IPS DF 6.9 (cell line): Measurements from ENCODE around the gene COX6B2.

Experiments used
- DNase-seq: peaks from one replicate; pipeline ENCODE4 v3.0.0-alpha.2; 2013; ENCODE audit warnings: low read depth, low spot score
- H3K27ac ChIP-seq: one replicate; pipeline ENCODE4 v1.5.1; 2013; ENCODE audit warnings: low read length, control low read depth
- H3K27me3 ChIP-seq: 2 replicates; pipeline ENCODE4 v1.6.1; 2013; ENCODE audit warnings: mild to moderate bottlenecking, low read length; ENCODE audit not compliant: control insufficient read depth, insufficient read depth
- H3K36me3 ChIP-seq: 2 replicates; pipeline ENCODE4 v1.6.1; 2013; ENCODE audit warnings: low read length; ENCODE audit not compliant: control insufficient read depth, insufficient read depth
- H3K4me1 ChIP-seq: 2 replicates; pipeline ENCODE4 v1.6.1; 2013; ENCODE audit warnings: low read length; ENCODE audit not compliant: control insufficient read depth, insufficient read depth
- H3K4me3 ChIP-seq: 2 replicates; pipeline ENCODE4 v1.5.1; 2013; ENCODE audit warnings: mild to moderate bottlenecking, low read length
- H3K9me3 ChIP-seq: 2 replicates; pipeline ENCODE4 v1.6.1; 2013; ENCODE audit warnings: low read length, inconsistent platforms; ENCODE audit not compliant: control insufficient read depth, insufficient read depth
- WGBS: extraction: QIAGEN DNeasy Blood & Tissue Kit; methylation state at CpG from one replicate; pipeline ENCODE4 v1.1.7; 2013; ENCODE audit warnings: mixed read lengths, missing lambda C conversion rate; ENCODE audit not compliant: insufficient read length, insufficient coverage; 5-methylcytosine and 5-hydroxymethylcytosine counted together

Gene COX6B2

GRCh38 chr19:55306712-55307111, 47.8 kb downstream of the COX6B2 start:
- H3K36me3 ChIP-seq = peaks cover 24% of the 10 kb centered on the region
- no peaks in the 10 kb centered on the region for H3K9me3 ChIP-seq
- H3K4me1 ChIP-seq = no peaks in the 10 kb centered on the region
- no CpG with 5 or more reads among the region's 3 CpGs for WGBS
- DNase-seq = no peak
- no peaks in the 10 kb centered on the region for H3K27me3 ChIP-seq
- no peak overlapping the region for H3K4me3 ChIP-seq
- no peak overlapping the region for H3K27ac ChIP-seq

GRCh38 chr19:55305983-55306562, 48.4 kb downstream of the COX6B2 start:
- WGBS = no CpG with 5 or more reads among the region's 17 CpGs
- Histone ChIP-seq H3K4me1 (no peaks in the 10 kb centered on the region), H3K27me3 (no peaks in the 10 kb centered on the region), H3K4me3 (no peak overlapping the region), H3K9me3 (no peaks in the 10 kb centered on the region), H3K27ac (no peak overlapping the region), H3K36me3 (peaks cover 24% of the 10 kb centered on the region)
- no peak for DNase-seq

GRCh38 chr19:55305491-55305890, 49.0 kb downstream of the COX6B2 start:
- H3K4me3 ChIP-seq = no peak overlapping the region
- peaks cover 24% of the 10 kb centered on the region for H3K36me3 ChIP-seq
- no peaks in the 10 kb centered on the region for H3K27me3 ChIP-seq
- WGBS = no CpG with 5 or more reads among the region's 9 CpGs
- no peaks in the 10 kb centered on the region for H3K4me1 ChIP-seq
- DNase-seq = no peak
- H3K27ac ChIP-seq = no peak overlapping the region
- H3K9me3 ChIP-seq = no peaks in the 10 kb centered on the region

- Histone ChIP-seq H3K4me3 (no peak overlapping the region), H3K27me3 (no peaks in the 10 kb centered on the region), H3K27ac (no peak overlapping the region), H3K4me1 (no peaks in the 10 kb centered on the region), H3K9me3 (no peaks in the 10 kb centered on the region), H3K36me3 (peaks cover 24% of the 10 kb centered on the region)
- WGBS = no CpG with 5 or more reads among the region's 14 CpGs
- DNase-seq = no peak
Measured at GRCh38 chr19:55304980-55305379, 49.5 kb downstream of the COX6B2 start.

GRCh38 chr19:55304279-55304978, 50.1 kb downstream of the COX6B2 start:
- Histone ChIP-seq H3K36me3 (peaks cover 24% of the 10 kb centered on the region), H3K9me3 (no peaks in the 10 kb centered on the region), H3K27me3 (no peaks in the 10 kb centered on the region), H3K27ac (no peak overlapping the region), H3K4me3 (no peak overlapping the region), H3K4me1 (no peaks in the 10 kb centered on the region)
- WGBS = no CpG with 5 or more reads among the region's 39 CpGs
- DNase-seq = no peak

- Histone ChIP-seq H3K4me3 (no peak overlapping the region), H3K27ac (no peak overlapping the region), H3K36me3 (peaks cover 21% of the 10 kb centered on the region), H3K27me3 (no peaks in the 10 kb centered on the region), H3K4me1 (no peaks in the 10 kb centered on the region), H3K9me3 (no peaks in the 10 kb centered on the region)
- no peak for DNase-seq
- no CpG with 5 or more reads among the region's 11 CpGs for WGBS
Measured at GRCh38 chr19:55303477-55303876, 51.0 kb downstream of the COX6B2 start.

GRCh38 chr19:55302318-55302703, 52.2 kb downstream of the COX6B2 start:
- no peak overlapping the region for H3K27ac ChIP-seq
- no peaks in the 10 kb centered on the region for H3K9me3 ChIP-seq
- DNase-seq = no peak
- H3K4me1 ChIP-seq = no peaks in the 10 kb centered on the region
- no peaks in the 10 kb centered on the region for H3K27me3 ChIP-seq
- H3K36me3 ChIP-seq = peaks cover 21% of the 10 kb centered on the region
- no peak overlapping the region for H3K4me3 ChIP-seq
- no CpG with 5 or more reads among the region's 12 CpGs for WGBS

GRCh38 chr19:55301459-55302317, 52.8 kb downstream of the COX6B2 start:
- Histone ChIP-seq H3K4me1 (no peaks in the 10 kb centered on the region), H3K36me3 (peaks cover 17% of the 10 kb centered on the region), H3K27me3 (no peaks in the 10 kb centered on the region), H3K9me3 (no peaks in the 10 kb centered on the region), H3K4me3 (no peak overlapping the region), H3K27ac (no peak overlapping the region)
- DNase-seq = no peak
- no CpG with 5 or more reads among the region's 42 CpGs for WGBS

GRCh38 chr19:55300886-55301458, 53.5 kb downstream of the COX6B2 start:
- no peaks in the 10 kb centered on the region for H3K4me1 ChIP-seq
- H3K36me3 ChIP-seq = peaks cover 11% of the 10 kb centered on the region
- H3K9me3 ChIP-seq = no peaks in the 10 kb centered on the region
- no peak overlapping the region for H3K27ac ChIP-seq
- no CpG with 5 or more reads among the region's 15 CpGs for WGBS
- H3K4me3 ChIP-seq = no peak overlapping the region
- H3K27me3 ChIP-seq = no peaks in the 10 kb centered on the region
- DNase-seq = no peak

GRCh38 chr19:55299991-55300390, 54.5 kb downstream of the COX6B2 start:
- Histone ChIP-seq H3K4me3 (no peak overlapping the region), H3K9me3 (no peaks in the 10 kb centered on the region), H3K27me3 (no peaks in the 10 kb centered on the region), H3K4me1 (no peaks in the 10 kb centered on the region), H3K27ac (no peak overlapping the region), H3K36me3 (peaks cover 12% of the 10 kb centered on the region)
- no peak for DNase-seq
- WGBS = no CpG with 5 or more reads among the region's 10 CpGs
